K562 (cell line): Measurements from ENCODE around the gene ARHGAP22. TPM values are rescaled to one million over a fixed set of nuclear protein-coding genes. Genes with fewer than 3 reads are reported as not detected.

Source experiments
- CC2D1A ChIP-seq: fragments of 450-650 bp; IDR thresholded peaks from 2 replicates; pipeline ENCODE4 v1.6.1; 2017; ENCODE audit warnings: mild to moderate bottlenecking
- DMBX1 ChIP-seq: fragments of 250-450 bp; sonication (Bioruptor Pico); IDR thresholded peaks from 2 replicates; pipeline ENCODE4 v1.8.0; 2022; ENCODE audit warnings: inconsistent platforms, mild to moderate bottlenecking, moderate library complexity, borderline replicate concordance
- E2F5 ChIP-seq: sonication (generic); formaldehyde crosslinking; IDR thresholded peaks from 2 replicates; pipeline ENCODE4 v1.8.0; 2022; ENCODE audit warnings: mild to moderate bottlenecking, missing genetic modification reagents
- HDAC8 ChIP-seq: fragments of 450-650 bp; IDR thresholded peaks from 2 replicates; pipeline ENCODE4 v1.6.1; 2016; ENCODE audit warnings: mild to moderate bottlenecking, missing genetic modification characterization, moderate library complexity, missing compliant biosample characterization
- HDGF ChIP-seq: fragments of 450-650 bp; IDR thresholded peaks from 2 replicates; pipeline ENCODE4 v1.6.1; 2016
- LCOR ChIP-seq: sonication (generic); formaldehyde crosslinking; IDR thresholded peaks from 2 replicates; pipeline ENCODE4 v1.8.0; 2022; ENCODE audit warnings: mild to moderate bottlenecking, missing genetic modification reagents
- PCBP2 ChIP-seq: fragments of 200-400 bp; formaldehyde crosslinking; IDR thresholded peaks from 2 replicates; pipeline ENCODE4 v1.6.1; 2018; ENCODE audit warnings: low read length, low read depth, mild to moderate bottlenecking, moderate library complexity; ENCODE audit not compliant: poor library complexity, severe bottlenecking
- PML ChIP-seq: IDR thresholded peaks from 2 replicates; pipeline ENCODE4 v1.6.1; 2012; ENCODE audit warnings: low read length, inconsistent platforms
- PTRF ChIP-seq: fragments of 450-650 bp; IDR thresholded peaks from 2 replicates; pipeline ENCODE4 v1.6.1; 2016; ENCODE audit warnings: mild to moderate bottlenecking, missing genetic modification characterization, missing compliant biosample characterization
- SREBF1 ChIP-seq: fragments of 150-350 bp; IDR thresholded peaks from 2 replicates; pipeline ENCODE4 v1.6.1; 2014; ENCODE audit warnings: antibody characterized with exemption, low read depth, low read length, borderline replicate concordance
- STAG1 ChIP-seq: sonication (generic); formaldehyde crosslinking; IDR thresholded peaks from 2 replicates; pipeline ENCODE4 v1.5.0; 2020; ENCODE audit warnings: missing genetic modification reagents, borderline replicate concordance
- TGIF2 ChIP-seq: sonication (generic); formaldehyde crosslinking; IDR thresholded peaks from 2 replicates; pipeline ENCODE4 v1.8.1; 2022; ENCODE audit warnings: mild to moderate bottlenecking, missing genetic modification reagents, moderate library complexity
- THRAP3 ChIP-seq: fragments of 450-650 bp; IDR thresholded peaks from 2 replicates; pipeline ENCODE4 v1.6.1; 2016; ENCODE audit warnings: mild to moderate bottlenecking, inconsistent platforms, borderline replicate concordance
- TRIM28 ChIP-seq: fragments of 450-650 bp; IDR thresholded peaks from 2 replicates; pipeline ENCODE4 v1.6.1; 2017
- U2AF1 ChIP-seq: fragments of 200-400 bp; formaldehyde crosslinking; optimal IDR thresholded peaks from 2 replicates; pipeline ENCODE3; 2017; ENCODE audit warnings: mild to moderate bottlenecking, low read depth, low read length, moderate library complexity
- ZKSCAN8 ChIP-seq: fragments of 200-800 bp; sonication (Bioruptor generic); IDR thresholded peaks from 2 replicates; pipeline ENCODE4 v1.6.1; 2016; ENCODE audit warnings: missing genetic modification characterization, missing compliant biosample characterization
- ZNF121 ChIP-seq: sonication (generic); formaldehyde crosslinking; conservative IDR thresholded peaks from 2 replicates; pipeline ENCODE4 v1.8.0; 2022; ENCODE audit warnings: missing genetic modification reagents
- ZNF277 ChIP-seq: fragments of 250-450 bp; sonication (Bioruptor Pico); IDR thresholded peaks from 2 replicates; pipeline ENCODE4 v1.8.0; 2022; ENCODE audit warnings: inconsistent platforms, mild to moderate bottlenecking, moderate library complexity, borderline replicate concordance
- polyA plus RNA-seq, 8 experiments: library from polyadenylated mRNA; depleted of rRNA in 4 of 8; stranded (reverse) in 5 of 8; unstranded in 3 of 8; fragments of >200 nt; fragmentation: Nextera tagmentation in 2 of 8; fragmentation: Illumina TruSeq in 1 of 8; extraction: Ambion mirVana in 2 of 8; extraction: Trizol in 1 of 8; gene quantifications; 2 replicates each; pipeline versions ENCODE4 v1.2.1 to v1.2.3, GENCODE V29; 2011 to 2014; ENCODE audit warnings: inconsistent platforms in 1 of 8, missing spikeins in 1 of 8
- total RNA-seq, 7 experiments: library from RNA; depleted of rRNA in 6 of 7; stranded (reverse); fragments of >200 nt in 6 of 7; fragmentation: Illumina TruSeq in 2 of 7; extraction: Trizol in 2 of 7; gene quantifications; 2 replicates each; pipeline versions ENCODE4 v1.2.1 to v1.2.3, GENCODE V29; 2011 to 2021; ENCODE audit warnings: low replicate concordance in 1 of 7
- TF ChIP-seq, protein P1 (sequence below): fragments of 150-350 bp; IDR thresholded peaks from 2 replicates; pipeline ENCODE4 v1.6.1; 2014; ENCODE audit warnings: low read depth, mild to moderate bottlenecking, low read length, borderline replicate concordance
- TF ChIP-seq, protein P2 (sequence below): fragments of 250-450 bp; sonication (Bioruptor Pico); IDR thresholded peaks from 2 replicates; pipeline ENCODE4 v1.8.0; 2021; ENCODE audit warnings: moderate library complexity, mild to moderate bottlenecking, inconsistent platforms

The ARHGAP22 gene
- total and polyA plus RNA-seq, 9 of the 15 experiments (the other 6 are each of a cell fraction or from before 2014, with no cell fraction given), result 1.3 to 28.1 (median 12.7) TPM

- TF ChIP-seq, protein P1, sequence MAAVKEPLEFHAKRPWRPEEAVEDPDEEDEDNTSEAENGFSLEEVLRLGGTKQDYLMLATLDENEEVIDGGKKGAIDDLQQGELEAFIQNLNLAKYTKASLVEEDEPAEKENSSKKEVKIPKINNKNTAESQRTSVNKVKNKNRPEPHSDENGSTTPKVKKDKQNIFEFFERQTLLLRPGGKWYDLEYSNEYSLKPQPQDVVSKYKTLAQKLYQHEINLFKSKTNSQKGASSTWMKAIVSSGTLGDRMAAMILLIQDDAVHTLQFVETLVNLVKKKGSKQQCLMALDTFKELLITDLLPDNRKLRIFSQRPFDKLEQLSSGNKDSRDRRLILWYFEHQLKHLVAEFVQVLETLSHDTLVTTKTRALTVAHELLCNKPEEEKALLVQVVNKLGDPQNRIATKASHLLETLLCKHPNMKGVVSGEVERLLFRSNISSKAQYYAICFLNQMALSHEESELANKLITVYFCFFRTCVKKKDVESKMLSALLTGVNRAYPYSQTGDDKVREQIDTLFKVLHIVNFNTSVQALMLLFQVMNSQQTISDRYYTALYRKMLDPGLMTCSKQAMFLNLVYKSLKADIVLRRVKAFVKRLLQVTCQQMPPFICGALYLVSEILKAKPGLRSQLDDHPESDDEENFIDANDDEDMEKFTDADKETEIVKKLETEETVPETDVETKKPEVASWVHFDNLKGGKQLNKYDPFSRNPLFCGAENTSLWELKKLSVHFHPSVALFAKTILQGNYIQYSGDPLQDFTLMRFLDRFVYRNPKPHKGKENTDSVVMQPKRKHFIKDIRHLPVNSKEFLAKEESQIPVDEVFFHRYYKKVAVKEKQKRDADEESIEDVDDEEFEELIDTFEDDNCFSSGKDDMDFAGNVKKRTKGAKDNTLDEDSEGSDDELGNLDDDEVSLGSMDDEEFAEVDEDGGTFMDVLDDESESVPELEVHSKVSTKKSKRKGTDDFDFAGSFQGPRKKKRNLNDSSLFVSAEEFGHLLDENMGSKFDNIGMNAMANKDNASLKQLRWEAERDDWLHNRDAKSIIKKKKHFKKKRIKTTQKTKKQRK, result no peak
- TF ChIP-seq TRIM28 (no peak), PTRF (tag) (no peak), U2AF1 (no peak), HDAC8 (tag) (no peak), CC2D1A (no peak), PML (no peak), ZKSCAN8 (no peak), ZNF121 (no peak), TGIF2 (no peak), DMBX1 (peak; percentile 84; the same call in 1 of the 2 replicates), PCBP2 (no peak), E2F5 (CRISPR knock-in tag) (no peak), SREBF1 (no peak), HDGF (peak; percentile 41; the same call in 1 of the 2 replicates), ZNF277 (CRISPR knock-in tag) (no peak), LCOR (CRISPR knock-in tag) (no peak), THRAP3 (no peak), STAG1 (no peak)
- TF ChIP-seq, protein P2, sequence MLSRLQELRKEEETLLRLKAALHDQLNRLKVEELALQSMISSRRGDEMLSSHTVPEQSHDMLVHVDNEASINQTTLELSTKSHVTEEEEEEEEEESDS, result no peak
Observed at GRCh38 chr10:48456361-48456804, 148.5 kb downstream of the ARHGAP22 start (continued).
